ENCODE data around the gene PPP6R1.

GRCh38 chr19:55225415-55225958 lies 33.3 kb downstream of the PPP6R1 start:
- TF ChIP-seq CTCF (IDR thresholded peaks at IDR 0.05; ENCODE audit: poor library complexity) (no peak), EZH2phosphoT487 (IDR thresholded peaks at IDR 0.05; ENCODE audit: low read depth, severe bottlenecking, unreplicated experiment) (no peak)

All from hepatocyte (in vitro differentiated cells).